HG02973 (cell line): ENCODE measurements around the gene MEAK7.
"Not testable (repeated sequence)": the region's sequence is repeated elsewhere in the genome, so short reads cannot be mapped to it uniquely, and the experiment has no call there.

Experiments used
- ATAC-seq: cut with Tn5 transposase; IDR thresholded peaks from one replicate; pipeline ENCODE4 v1.9.1; 2021; ENCODE audit warnings: moderate library complexity; ENCODE audit not compliant: unreplicated experiment

MEAK7 gene

GRCh38 chr16:84534815-84535214, 30.4 kb upstream of the MEAK7 start:
- ATAC-seq = no peak

DNA sequence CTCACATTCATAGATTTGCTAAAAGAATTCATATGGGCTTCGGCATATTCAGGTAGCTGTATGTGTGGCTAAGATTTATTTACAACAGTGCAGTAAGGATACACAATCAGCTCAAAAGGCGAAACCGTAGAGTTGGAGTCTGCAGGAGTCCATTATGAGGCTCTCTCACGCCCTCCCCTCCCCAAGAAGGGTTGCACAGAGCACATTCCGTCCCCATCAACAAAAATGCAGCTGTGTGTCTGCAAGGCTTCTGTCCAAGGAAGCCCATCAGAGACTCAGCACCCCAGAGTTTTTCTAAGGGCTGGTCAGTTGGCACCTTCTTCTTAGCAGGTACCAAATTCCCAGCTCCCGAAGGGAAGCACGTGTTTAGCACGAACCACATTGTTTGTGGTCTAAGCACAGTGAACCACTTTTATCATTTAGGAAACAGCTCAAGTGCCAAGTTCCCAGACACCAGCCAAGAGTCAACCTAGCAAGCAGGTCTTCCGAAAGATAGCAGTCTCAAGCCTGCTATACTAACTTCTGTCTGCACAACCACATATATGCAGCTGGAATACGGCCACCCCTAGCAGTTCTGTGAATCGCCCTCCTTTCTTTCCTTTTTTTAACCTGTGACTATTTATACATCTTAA, 28.5 kb upstream of the MEAK7 start:
- no peak for ATAC-seq

GRCh38 chr16:84532291-84532724, 27.8 kb upstream of the MEAK7 start:
- no peak for ATAC-seq

DNA sequence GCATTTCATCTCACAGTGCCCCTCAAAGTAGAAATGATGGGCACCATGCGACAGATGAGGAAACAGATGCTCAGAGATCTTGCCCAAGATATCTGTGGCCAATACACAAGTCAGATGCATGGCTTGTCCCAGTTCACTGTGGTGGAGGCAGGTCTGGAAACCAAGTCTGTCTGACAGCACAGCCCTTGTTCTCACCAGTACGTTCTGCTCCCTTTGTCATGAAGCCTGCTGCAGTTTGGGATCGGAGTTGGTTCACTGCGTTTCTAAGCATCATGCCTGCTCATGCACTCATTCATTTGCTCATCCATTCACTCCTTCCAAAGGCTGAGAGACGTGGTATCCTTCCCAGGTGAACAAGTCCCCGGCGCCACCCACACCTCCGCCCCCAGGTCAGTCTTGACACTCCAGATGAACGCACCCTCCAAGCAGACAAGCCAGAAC, 27.2 kb upstream of the MEAK7 start:
- no peak for ATAC-seq

DNA sequence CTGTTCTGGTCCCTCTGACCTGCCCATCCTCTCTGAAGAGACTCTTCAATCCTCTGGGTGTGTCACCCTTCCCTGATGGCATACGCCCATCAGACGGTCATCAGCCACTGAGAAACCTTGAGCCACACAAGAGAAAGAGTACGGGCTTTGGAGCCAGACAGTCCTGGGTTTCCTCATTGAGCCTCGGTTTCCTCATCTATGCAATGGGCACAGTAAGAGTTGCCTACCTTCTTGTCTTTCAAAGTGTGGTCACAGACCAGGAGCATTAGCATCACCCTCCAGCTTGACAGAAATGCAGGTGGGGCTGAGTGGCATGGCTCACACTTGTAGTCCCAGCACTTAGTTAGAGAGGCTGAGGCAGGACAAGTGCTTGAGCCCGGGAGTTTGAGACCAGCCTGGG, 26.1 kb upstream of the MEAK7 start:
- no peak for ATAC-seq

DNA sequence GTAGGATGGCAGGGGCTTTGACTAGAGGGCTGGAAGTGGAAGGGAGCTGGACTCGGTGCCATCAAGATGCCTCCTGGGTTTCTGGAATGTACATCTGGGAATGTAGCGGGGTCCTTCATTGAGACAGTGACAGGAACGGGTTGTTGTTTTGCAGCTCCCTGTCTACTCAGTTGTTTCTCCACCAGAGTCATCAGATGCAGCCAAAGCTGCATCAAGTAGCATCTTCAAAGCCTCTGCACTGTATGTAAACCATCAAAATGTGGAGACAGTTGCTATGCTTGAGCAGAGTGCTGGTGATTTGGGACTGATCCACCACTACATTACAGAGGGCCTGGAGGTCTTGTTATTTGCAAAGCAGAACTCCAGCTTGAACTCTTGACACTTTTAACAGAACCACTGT, 25.1 kb upstream of the MEAK7 start:
- no peak for ATAC-seq

- ATAC-seq = no peak
Measured at GRCh38 chr16:84528322-84528721, 23.9 kb upstream of the MEAK7 start.

DNA sequence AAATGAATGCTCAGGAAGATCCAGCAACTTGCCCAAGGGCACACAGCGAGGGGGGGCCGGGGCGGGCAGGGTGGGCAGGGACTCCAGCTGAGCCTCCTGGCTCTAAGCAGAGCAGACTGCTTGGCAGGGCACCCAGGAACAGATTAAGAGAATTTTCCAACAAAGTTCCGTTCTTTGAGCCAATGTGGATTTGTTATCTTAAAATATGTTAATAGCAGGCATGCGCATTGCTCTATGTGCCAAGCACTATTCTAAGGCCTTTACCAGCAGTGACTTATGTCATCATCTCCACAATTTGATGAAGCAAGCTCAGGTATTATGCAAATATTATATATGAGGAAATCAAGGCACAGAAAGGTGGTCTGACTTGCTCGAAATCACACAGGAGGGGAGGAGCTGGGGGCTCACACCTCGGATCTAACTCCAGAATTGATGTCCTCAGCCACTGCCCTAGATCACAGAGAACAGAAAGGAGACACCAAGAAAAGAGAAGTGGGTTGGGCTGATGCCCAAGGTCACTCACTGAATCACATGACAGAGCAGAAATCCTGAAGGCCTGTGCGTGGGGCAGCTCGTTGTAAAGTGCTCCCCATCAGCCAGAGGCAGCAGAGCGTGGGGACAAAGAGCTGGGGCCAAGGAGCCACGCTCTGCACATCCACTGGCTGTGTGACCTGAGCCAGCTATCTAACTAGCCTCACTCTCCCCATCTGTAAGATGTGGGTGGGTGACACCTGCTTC, 23.2 kb upstream of the MEAK7 start:
- ATAC-seq = no peak

GRCh38 chr16:84526794-84527531, 22.5 kb upstream of the MEAK7 start:
- ATAC-seq = no peak

- not testable (repeated sequence) for ATAC-seq
Measured at GRCh38 chr16:84524941-84525581, 20.6 kb upstream of the MEAK7 start.

- ATAC-seq = no peak
Measured at GRCh38 chr16:84524346-84524920, 20.0 kb upstream of the MEAK7 start.

DNA sequence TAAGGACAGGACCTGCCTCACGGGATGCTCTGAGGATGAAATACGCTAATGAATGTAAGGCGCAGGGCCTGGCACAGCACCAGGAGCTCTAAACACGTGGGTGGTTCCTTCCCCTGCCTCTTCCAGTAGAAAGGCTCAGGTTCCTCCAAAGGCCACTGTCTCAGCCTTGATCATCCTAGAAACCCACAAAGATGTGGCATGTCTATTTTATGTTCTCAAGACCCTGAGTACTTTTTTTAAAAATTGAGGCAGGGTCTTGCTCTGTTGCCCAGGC, 17.0 kb upstream of the MEAK7 start:
- no peak for ATAC-seq

GRCh38 chr16:84520725-84521496, 16.5 kb upstream of the MEAK7 start:
- ATAC-seq = no peak

GRCh38 chr16:84519855-84520254, 15.4 kb upstream of the MEAK7 start:
- no peak for ATAC-seq

- no peak for ATAC-seq
Measured at GRCh38 chr16:84518804-84519341, 14.4 kb upstream of the MEAK7 start.

DNA sequence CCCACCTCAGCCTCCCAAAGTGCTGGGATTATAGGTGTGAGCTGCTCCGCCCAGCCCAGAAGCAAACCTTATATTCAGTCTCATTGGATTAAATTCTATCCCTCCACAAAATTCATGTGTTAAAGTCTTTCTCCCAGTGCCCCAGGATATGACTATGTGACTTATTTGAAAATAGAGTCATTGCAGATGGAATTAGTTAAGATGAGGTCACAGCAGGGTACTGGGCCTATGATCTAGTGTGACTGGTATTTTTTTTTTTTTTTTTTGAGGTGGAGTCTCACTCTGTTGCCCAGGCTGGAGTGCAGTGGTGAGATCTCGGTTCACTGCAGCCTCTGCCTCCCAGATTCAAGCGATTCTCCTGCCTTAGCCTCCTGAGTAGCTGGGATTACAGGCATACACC, 13.8 kb upstream of the MEAK7 start:
- not testable (repeated sequence) for ATAC-seq

- ATAC-seq = no peak
Measured at GRCh38 chr16:84517366-84517765, 12.9 kb upstream of the MEAK7 start.

DNA sequence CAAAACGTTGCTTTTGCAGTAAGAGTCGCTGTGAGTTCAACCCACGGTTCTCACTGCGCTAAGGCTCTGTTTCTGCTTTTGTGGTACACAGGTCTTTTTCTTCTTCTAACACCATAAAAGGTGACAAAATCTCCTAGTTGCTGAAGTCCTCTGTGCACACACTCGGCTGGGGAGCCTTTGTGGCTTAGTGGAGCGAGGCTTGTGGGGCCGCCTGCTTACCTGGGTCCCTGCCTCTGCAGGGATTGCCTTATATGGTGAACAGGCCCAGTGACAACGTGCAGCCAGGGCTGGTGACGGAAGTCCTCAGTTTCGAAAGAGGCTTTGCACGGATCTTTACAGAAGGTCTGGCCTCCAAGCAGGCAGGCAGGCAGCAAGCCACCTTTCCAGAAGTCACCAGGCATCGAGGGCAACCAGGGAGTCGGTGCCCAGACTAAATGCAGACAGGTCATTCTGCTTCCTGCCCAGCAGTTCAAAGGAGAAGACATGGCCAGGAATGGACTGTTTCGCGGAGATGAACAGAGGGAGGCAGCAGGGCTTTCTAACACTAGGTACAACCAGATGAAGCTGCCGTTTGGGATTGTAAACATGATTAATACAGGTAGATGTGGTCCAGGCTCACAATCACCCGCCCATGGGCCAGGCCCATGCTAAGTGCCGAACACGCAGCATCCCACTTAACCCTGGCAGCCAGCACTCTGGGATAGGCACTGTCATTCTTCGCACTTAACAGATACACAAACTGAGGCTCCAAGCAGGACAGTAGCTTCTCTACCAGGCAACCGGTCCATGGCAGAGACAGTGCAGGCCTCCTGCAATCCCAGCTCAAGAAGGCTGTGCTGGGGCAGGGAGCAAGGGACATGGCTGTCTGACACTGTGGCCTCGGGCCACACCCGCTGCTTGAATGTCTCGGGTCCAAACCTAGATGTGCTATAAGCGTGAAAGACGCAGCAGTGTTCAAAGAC, 10.7 kb upstream of the MEAK7 start:
- ATAC-seq = peak; percentile 80

GRCh38 chr16:84514295-84514873, 9.9 kb upstream of the MEAK7 start:
- no peak for ATAC-seq
